GM18517 (cell line): ENCODE results near the gene MMP23B.

Experiments used
- ATAC-seq: cut with Tn5 transposase; IDR thresholded peaks from one replicate; pipeline ENCODE4 v1.9.1; 2021; ENCODE audit warnings: mild to moderate bottlenecking, moderate library complexity; ENCODE audit not compliant: unreplicated experiment

The MMP23B gene

DNA sequence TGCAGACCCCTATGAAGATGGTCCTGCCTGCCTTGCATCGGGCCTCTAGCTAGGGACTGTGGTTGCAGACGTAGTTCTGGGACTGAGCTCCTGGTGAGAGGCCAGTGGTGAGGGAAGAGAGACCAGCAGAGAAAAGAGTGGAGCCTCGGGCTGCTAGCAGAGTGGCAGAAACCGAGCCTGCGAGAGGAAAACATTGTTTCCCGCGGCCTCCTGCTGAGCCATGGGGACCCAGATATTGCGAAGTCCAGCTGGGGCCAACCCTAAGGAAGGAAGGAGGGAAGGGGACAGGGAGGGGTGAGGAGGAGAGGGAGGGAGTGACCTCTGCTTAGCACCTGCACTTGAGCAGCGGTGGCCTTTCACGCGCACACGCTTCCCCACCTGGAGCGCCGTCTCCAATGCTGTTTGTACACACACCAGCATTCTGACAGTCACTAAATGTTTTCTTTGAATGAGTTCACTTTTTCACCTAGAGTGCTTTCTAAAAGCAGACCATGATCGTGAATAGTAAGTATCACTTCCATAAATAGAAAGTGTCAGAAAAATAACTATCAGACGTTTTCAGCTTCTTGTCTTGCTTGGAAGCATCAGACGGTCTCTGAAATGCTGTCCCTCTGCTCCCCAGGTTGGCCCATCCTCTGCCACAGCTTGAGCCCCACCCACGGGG lies 29.5 kb upstream of the MMP23B start:
- no peak for ATAC-seq

DNA sequence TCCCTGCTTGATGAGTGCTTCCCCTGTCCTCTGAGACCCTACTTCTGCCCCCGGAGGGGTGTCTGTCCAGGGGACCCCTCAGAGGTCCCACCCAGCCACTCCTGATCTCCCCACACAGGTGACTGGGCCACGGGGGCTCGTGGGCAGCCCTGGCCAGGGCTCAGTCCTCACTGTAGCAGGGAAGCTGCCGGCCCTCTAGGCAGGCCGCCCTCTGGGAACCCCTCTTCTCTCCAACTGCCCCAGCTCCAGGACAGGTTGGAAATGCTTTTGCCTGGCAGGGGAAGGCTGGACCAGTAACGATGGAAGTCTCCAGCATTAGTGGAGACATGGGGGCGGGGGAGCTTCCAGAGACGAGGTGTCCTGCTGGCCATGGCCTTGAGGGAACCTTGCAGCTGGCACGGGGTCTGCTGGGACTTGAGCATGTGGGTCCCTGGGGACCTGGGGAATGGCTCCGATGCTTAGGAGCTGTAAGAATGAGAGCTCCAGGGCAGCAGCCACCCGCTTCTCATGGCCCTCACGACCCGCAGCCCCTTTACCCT lies 28.9 kb upstream of the MMP23B start:
- no peak for ATAC-seq

DNA sequence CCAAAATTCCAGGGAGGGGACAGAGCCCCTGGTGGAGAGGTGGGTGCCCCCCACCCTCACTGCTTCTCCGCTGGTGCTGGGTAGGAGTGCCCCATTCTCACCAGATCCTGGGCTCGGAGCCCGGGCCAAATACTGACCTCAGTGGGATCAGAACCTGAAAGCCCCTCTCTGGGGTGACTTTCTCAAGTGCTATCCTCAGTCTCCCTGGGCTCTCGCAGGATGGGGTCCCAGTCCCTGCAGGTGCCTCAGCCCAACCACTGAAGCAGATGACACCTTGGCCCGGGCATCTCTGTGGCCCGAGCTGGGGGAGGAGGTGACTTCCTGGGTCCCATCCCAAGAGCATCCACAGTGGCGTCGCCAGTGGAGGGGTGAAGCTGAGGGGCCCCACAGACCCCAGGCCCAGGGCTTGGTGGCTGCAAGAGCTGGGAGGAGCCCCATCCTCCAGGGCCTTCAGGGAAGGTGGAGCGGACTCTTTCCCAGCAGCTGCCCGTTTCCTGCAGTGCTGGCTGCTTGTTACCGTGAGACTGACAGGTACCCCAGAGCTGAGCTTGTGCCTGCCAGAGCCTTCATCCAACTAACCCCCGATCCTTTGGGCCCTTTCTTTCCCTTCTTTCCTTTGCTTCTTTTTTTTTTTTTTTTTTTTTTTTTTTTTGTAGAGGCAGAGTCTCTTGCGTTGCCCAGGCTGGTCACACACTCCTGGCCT lies 28.2 kb upstream of the MMP23B start:
- no peak for ATAC-seq

DNA sequence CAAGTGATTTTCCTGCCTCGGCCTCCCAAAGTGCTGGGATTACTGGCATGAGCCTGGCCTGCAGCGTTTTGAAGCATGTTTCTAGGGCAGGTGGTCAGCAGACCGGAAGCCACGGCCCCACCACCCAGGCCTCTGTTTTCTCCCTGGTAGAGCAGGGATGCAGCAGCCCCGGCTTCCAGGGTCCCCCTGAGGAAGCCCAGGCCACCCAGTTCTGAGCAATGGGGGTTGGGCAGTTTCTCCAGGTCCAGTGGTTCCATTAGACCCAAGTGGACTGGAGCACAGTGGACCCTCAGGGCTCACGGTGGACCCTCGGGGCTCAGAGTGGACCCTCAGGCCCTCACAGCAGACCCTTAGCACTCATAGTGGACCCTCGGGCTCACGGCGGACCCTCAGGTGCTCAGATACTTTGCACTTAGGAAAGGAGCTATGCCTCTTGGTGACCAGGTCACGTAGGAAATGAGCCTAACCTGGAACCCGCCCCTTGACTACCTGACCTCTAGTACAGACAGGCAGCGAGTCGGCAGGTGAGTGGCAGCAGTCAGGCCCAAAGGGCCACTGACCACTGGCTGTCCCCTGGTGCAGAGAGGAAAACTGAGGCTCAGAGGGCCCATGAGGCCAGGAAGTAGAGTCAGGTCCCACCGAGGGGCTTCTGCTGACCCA lies 27.5 kb upstream of the MMP23B start:
- ATAC-seq: no peak

DNA sequence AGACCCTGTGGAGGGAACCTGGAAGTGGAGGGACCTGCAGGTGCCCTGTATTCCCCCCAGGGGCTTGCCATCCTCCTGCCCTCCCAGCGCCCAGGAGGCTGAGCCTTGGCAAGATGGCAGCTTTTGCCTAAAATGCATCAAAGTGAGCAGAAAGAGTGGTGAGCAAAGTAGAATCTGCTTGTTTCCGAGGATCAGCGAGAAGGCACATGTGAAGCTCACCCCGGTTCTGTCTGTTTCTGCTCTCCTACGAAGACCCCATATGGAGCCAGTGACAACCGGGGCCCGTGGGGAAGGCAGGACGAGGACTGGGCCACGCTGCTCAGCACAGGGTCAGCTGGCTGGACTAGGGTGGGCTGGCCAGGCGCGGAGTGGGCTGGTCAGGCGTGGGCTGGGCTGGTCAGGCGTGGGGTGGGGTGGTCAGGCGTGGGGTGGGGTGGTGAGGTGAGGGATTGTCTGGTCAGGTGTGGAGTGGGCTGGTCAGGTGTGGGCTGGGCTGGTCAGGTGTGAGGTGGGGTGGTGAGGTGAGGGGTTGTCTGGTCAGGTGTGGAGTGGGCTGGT lies 26.9 kb upstream of the MMP23B start:
- ATAC-seq: no peak

DNA sequence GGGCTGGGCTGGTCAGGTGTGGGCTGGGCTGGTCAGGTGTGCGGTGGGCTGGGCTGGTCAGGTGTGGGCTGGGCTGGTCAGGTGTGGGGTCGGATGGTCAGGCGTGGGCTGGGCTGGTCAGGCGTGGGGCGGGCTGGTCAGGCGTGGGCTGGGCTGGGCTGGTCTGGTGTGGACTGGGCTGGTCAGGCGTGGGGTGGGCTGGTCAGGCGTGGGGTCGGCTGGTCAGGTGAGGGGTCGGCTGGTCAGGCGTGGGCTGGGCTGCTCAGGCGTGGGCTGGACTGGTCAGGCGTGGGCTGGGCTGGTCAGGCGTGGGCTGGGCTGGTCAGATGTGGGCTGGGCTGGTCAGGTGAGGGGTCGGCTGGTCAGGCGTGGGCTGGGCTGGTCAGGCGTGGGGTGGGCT lies 26.2 kb upstream of the MMP23B start:
- no peak for ATAC-seq

DNA sequence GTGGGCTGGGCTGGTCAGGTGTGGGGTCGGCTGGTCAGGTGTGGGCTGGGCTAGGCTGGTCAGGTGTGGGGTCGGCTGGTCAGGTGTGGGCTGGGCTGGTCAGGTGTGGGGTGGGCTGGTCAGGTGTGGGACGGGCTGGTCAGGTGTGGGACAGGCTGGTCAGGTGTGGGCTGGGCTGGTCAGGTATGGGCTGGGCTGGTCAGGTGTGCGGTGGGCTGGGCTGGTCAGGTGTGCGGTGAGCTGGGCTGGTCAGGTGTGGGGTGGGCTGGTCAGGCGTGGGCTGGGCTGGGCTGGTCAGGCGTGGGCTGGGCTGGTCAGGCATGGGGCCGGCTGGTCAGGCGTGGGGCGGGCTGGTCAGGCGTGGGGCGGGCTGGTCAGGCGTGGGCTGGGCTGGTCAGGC lies 25.7 kb upstream of the MMP23B start:
- ATAC-seq: no peak

DNA sequence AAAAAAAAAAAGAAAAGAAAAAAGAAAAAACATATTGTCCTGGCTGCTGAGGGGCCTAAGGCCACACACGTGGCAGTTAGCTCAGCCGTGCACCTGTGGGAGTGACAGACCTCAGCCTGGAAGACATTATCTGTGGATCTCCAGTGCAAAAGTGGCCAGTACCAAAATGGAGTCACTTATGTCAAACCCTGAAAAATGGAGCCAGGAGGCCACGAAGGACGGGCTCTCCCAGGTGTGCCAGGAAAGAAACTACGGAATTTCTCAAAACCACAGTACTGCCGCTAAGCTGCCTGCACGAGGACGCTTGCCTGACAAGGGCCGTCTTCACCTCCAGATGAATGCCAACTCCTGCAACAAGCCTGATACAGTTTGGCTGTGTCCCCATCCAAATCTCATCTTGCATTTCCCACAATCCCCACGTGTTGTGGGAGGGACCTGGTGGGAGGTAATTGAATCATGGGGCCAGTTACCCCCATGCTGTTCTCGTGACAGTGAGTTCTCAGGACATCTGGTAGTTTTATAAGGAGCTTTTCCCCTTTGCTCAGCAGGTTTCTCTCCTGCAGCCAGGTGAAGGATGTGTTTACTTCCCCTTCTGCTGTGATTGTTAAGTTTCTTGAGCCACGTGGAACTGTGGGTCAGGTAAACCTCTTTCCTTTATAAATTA lies 22.0 kb upstream of the MMP23B start:
- ATAC-seq: no peak

DNA sequence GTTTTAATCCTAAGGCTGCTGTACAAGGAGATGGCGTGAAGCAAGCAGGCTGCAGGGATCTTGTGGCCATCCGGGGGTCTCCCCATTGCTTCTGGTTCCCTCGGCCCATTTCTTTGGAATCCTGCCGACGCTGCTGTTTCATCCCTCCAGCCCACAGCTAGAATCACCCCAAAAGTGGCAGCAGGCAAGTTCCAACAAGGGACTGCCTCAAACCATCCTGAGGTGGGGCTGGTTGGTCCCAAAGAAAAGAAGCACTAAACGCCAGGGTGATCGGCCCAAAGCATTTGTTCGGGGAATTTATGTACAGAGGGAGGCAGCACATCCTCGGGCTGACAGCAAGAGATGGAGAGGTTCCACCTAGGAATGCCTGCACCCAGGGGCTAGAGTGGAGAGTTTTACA lies 21.2 kb upstream of the MMP23B start:
- ATAC-seq: no peak

DNA sequence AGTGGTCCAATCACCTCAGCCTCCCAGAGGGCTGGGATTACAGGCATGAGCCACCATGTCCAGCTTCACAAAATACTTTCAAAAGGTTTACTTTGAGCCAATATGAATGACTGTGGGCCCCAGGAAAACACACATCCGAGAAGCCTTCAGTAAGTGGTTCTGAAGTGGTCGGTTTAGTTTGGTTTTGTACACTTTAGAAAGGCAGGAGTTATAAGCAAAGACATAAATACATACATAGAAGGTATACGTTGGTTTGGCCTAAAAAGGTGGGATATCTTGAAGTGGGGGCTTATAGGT lies 19.9 kb upstream of the MMP23B start:
- no peak for ATAC-seq

DNA sequence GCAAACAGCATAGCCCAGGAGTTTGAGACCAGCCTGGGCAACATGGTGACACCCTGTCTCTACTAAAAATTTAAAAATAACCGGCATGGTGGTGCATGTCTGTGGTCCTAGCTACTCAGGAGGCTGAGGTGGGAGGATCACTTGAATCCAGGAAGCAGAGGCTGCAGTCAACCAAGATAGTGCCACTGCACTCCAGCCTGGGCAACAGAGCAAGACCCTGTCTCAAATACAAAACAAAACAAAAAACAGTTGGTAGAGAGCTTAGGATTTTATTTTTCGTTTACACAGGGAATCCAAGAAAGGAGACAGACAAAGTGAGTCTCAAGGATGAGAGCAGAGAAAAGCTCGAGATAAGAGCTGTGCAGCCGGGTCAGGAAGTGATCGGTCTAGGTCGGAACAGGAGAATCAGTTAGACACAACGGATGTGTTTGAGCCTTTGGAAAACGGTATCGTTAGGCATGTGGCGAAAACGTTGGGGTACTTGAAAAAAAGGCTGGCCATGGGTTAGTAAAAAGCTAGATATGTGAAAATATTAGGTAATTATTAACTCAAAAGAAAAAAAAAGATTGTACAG lies 18.4 kb upstream of the MMP23B start:
- no peak for ATAC-seq

DNA sequence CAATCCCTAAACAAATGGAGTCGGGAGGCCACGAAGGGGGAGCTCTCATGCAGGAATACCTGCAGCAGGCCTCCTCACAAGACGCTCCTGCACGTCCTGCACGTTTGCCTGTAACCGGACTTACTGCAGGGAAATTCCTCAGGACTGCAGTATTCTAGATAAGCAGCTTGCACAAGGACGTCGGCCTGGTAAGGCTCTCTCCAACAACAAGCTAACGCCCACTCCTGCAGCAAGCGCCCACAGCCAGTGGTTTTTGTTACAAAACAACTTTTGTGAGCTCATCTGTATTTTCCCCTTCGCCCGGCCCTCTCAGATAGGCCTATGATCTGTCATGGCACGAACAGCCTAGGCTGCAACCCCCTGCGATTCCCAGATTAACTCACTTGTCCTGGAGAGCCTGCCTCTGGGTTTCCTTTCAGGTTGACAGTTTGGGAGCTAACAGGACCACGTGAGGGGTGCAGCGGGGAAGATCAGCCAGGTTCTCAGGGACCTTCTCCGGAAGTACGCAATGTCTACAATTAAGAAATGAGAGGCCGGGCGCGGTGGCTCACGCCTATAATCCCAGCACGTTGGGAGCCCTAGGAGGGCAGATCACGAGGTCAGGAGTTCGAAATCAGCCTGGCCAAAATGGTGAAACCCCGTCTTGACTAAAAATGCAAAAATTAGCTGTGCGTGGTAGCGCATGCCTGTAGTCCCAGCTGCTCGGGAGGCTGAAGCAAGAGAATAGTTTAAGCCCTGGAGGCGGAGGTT lies 17.6 kb upstream of the MMP23B start:
- no peak for ATAC-seq

DNA sequence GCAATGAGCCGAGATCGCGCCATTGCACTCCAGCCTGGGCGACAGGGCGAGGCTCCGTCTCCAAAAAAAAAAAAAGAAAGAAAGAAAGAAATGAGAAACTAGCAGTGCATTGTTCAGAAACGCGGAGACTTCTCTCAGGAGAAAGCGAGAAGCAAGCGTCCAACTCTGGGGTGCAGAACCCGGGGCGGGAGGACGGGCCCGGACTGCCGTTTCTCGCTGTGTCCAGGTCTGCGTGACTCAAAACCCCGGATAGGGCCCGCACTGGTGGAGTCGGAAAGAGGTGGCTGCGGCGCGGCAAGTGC lies 17.1 kb upstream of the MMP23B start:
- ATAC-seq: no peak

DNA sequence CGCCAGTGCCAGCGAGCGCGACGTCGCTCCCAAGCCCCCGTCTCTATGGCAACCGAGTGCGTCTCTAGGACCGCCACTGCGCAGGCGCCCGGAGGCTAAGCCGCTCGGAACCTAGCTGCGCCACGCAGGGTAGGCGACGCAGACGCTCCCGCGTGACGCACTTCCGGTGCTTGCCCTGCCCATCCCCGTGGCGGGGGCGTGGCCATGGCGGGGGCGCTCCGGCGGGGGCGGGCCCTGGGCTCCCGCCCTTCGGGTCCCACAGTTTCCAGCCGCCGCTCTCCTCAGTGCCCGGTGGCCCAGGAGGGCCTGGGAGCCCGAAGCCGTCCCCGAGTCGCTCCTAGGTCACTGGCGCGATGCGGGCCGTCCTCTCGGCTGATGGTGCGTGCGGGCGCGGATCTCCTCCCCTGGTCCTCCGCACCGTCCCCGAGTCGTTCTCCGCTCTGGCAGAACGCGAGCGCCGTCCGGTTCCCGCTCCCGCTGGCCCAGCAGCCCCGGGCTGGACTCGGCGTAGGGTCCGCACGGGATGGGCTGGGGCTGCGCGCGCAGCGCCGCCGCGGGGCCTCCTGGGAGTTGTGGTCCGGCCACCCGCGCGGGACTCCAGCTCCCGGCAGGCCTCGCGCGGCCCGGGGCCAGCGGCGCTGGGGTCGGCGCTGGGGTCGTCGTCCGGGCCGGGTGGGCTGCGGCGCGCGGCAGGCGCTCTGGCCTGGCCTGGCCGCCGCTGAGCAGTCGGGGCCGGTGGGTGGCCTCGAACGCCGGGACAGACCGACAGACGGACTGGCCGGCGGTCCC lies 16.5 kb upstream of the MMP23B start, which contains the start of gene MIB2:
TSS of gene MIB2 (plus strand) at position 245 of the 789 bp plus-strand sequence. CDS start 7,953 bp downstream, outside the sequence.
- ATAC-seq: peak; percentile 69

DNA sequence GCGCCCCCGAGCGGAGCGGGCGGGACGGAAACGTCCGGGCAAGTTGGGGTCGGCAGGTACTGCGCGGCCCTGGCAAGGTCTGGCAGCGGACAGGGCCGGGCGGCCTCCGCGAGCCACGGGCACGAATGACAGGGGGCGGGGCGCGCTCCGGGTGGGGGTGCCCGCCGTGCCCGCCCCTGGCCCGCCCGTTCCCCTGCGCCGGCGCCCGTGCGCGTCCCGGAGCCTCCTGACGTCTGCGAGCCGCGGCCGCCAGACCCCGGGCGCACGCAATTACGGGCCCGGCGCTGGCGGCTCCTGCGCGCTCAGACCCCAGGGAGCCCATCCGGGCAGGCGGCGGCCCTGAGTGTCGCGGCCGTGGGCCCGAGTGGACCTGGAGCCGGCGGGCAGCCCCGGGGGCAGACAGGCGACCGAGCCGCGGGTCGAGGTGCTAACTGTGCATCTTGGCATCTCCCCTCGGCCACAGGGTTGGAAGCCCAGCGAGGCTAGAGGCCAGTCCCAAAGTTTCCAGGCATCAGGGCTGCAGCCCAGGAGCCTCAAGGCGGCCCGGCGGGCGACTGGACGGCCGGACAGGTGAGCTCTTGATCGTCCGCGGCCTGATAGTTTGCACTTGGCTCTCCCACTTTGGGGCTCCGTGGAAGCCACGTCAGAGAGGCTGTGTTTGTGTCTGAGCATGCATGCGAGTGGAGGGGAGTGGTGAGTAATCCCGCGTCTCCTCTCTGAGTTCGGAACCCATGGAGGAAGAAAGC lies 15.8 kb upstream of the MMP23B start:
- ATAC-seq: peak; percentile 23

DNA sequence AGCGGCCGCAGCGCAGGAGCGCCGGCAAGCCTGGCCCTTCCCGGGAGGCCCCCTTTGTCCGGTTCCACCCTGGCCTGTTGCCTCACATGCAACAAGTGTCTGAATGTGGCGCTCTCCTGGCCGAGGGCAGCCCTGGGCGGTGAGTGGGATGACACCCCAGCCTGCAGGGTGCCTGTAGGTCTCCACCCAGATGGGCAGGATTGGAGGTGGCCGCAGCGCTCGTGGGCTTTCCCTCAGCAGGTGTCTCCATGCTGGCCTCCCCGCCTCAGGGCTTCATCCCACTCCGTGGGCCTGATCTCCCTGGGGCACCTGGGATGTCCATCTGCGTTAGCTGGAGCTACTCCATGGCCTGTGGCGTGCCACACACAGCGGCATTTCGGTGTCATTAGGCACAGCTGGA lies 15.1 kb upstream of the MMP23B start:
- ATAC-seq: no peak

DNA sequence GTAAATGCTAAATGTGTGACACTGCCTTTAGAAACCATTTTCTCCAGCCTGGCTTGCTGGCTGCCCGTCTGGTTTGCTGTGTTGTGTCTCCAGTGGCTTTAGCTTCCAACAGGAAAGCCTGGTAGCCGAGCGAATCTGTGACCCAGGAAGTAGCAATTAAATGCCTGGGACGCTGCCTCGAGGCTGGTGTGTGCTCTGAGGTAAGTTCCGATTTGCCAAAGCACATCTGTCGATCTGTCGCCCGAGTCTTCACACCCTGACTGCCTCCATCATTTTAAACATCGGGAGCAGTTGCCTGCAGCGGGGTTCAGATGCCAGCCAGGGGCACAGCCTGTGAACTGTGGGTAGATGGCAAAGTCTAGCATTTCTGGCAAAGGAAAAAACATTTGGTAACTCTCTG lies 14.5 kb upstream of the MMP23B start:
- no peak for ATAC-seq

DNA sequence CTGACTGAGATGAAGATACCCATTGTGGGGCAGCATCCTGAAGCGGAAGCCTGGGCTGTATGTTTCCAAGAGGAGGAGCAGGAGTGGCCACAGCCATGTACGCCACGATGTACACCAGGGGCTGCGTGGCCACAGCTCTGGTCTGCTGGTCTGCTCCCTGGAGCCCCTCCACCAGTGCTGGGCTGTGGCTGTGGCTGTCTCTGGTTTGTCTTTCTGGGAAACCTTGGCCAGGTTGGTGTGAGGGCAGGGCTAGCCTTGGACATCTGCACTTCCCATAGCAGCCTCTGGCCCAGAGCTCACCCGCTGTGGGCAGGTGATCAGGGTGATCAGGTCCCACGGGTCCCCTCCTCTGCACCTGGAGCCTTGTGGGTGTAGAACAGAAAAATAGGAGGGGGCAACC lies 14.0 kb upstream of the MMP23B start:
- no peak for ATAC-seq
